HG03457 (cell line): Measurements from ENCODE around the gene SLC35F3.
"Not testable (repeated sequence)": the region's sequence is repeated elsewhere in the genome, so short reads cannot be mapped to it uniquely, and the experiment has no call there.

ENCODE experiments used
- ATAC-seq: cut with Tn5 transposase; IDR thresholded peaks from one replicate; pipeline ENCODE4 v1.9.1; 2021; ENCODE audit warnings: moderate number of reproducible peaks; ENCODE audit not compliant: unreplicated experiment

SLC35F3 gene

GRCh38 chr1:234135501-234135900, 231.0 kb downstream of the SLC35F3 start:
- no peak for ATAC-seq

- no peak for ATAC-seq
Measured at GRCh38 chr1:234136073-234136472, 231.6 kb downstream of the SLC35F3 start.

- no peak for ATAC-seq
Measured at GRCh38 chr1:234139966-234140365, 235.5 kb downstream of the SLC35F3 start.

GRCh38 chr1:234140388-234140787, 235.9 kb downstream of the SLC35F3 start:
- ATAC-seq, result no peak

GRCh38 chr1:234141006-234141405, 236.5 kb downstream of the SLC35F3 start:
- ATAC-seq, result no peak

GRCh38 chr1:234143681-234144080, 239.2 kb downstream of the SLC35F3 start:
- no peak for ATAC-seq

GRCh38 chr1:234144901-234145300, 240.4 kb downstream of the SLC35F3 start:
- no peak for ATAC-seq

GRCh38 chr1:234148350-234148749, 243.9 kb downstream of the SLC35F3 start:
- no peak for ATAC-seq

- no peak for ATAC-seq
Measured at GRCh38 chr1:234148816-234149215, 244.3 kb downstream of the SLC35F3 start.

- ATAC-seq, result no peak
Measured at GRCh38 chr1:234149217-234149616, 244.7 kb downstream of the SLC35F3 start.

GRCh38 chr1:234150892-234151291, 246.4 kb downstream of the SLC35F3 start:
- ATAC-seq, result no peak

GRCh38 chr1:234152344-234152743, 247.9 kb downstream of the SLC35F3 start:
- ATAC-seq, result not testable (repeated sequence)

GRCh38 chr1:234154320-234155251, 250.1 kb downstream of the SLC35F3 start:
- ATAC-seq, result no peak

- ATAC-seq, result no peak
Measured at GRCh38 chr1:234162661-234163060, 258.2 kb downstream of the SLC35F3 start.

- ATAC-seq, result no peak
Measured at GRCh38 chr1:234163267-234163919, 258.9 kb downstream of the SLC35F3 start.

- no peak for ATAC-seq
Measured at GRCh38 chr1:234164098-234164709, 259.7 kb downstream of the SLC35F3 start.

GRCh38 chr1:234168061-234168724, 263.7 kb downstream of the SLC35F3 start:
- no peak for ATAC-seq

- no peak for ATAC-seq
Measured at GRCh38 chr1:234169161-234169849, 264.8 kb downstream of the SLC35F3 start.

- ATAC-seq, result no peak
Measured at GRCh38 chr1:234170067-234170466, 265.6 kb downstream of the SLC35F3 start.

GRCh38 chr1:234170622-234171021, 266.1 kb downstream of the SLC35F3 start:
- no peak for ATAC-seq

GRCh38 chr1:234173968-234174367, 269.5 kb downstream of the SLC35F3 start:
- no peak for ATAC-seq
